ENCODE data around the gene PIAS4. TPM values are rescaled to one million over a fixed set of nuclear protein-coding genes. Genes with fewer than 3 reads are reported as not detected.
"Not testable (repeated sequence)": the region's sequence is repeated elsewhere in the genome, so short reads cannot be mapped to it uniquely, and the experiment has no call there.

PIAS4 gene
- total and polyA plus RNA-seq, 2 experiments from 2014 or later = 6.9 to 16.8 TPM

DNA sequence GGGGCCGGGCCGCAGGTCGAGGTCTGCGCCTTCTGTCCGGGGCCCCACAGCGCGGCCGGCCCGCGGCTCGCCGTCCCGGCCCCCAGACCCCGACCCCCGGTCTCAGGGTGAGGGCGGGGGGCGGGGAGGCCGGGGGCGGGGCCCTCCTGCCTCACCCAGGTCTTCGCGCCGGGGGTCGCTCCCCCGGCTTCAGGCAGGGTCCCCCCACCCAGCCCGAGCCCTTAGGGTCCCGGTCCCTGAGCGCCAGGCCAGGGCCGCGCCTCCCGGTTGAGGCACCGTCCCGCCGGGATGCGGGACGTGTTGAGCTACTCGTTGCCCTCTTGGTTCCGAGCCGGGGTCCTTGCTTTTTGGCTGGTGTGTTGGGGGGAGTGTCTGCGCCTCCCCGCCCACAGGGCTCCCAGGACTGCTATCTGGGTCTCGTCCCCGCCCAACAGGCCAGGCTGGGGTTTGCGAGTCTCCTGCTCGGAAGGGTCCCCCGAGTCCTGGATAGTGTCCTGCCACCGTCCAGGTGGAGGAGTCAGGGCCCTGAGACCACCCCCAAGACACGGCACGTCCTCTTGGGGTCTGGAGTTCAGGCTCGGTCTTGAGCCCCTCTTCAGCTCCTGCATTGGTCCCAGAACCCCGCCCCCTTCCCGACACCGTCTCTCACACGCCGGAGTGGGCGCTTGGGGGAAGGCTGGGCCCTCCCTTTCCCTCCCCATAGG lies 452 bp downstream of the PIAS4 start:
- TF ChIP-seq EZH2 (IDR thresholded peaks at IDR 0.05; ENCODE audit: insufficient read depth, poor library complexity, severe bottlenecking) (no peak), EZH2phosphoT487 (IDR thresholded peaks at IDR 0.05; ENCODE audit: insufficient read depth, low read depth) (no peak)
- no peaks in the 10 kb centered on the region for H4K20me1 ChIP-seq (ENCODE audit: insufficient read depth)
- H3K4me1 ChIP-seq (ENCODE audit: insufficient read depth) = peaks cover 18% of the 10 kb centered on the region
- peaks cover 43% of the 10 kb centered on the region for H3K79me2 ChIP-seq (ENCODE audit: insufficient read depth)
- H3K4me3 ChIP-seq = peak overlapping the region; percentile 81
- peak overlapping the region; percentile 86 for H3K4me2 ChIP-seq (ENCODE audit: unreplicated experiment)
- DNase-seq = peak; percentile 59
- H3K9me2 ChIP-seq (ENCODE audit: insufficient read depth) = no peaks in the 10 kb centered on the region
- in situ Hi-C loops (cut with MboI) = no loop called here
- H2AFZ ChIP-seq = no peak overlapping the region
- no peak overlapping the region for H3K27ac ChIP-seq
- peak overlapping the region; percentile 70 for H3K9ac ChIP-seq
- no peaks in the 10 kb centered on the region for H3F3A ChIP-seq (ENCODE audit: insufficient read depth)
- H3K9me3 ChIP-seq (ENCODE audit: low read depth) = no peaks in the 10 kb centered on the region
- H3K36me3 ChIP-seq (ENCODE audit: low read depth) = no peaks in the 10 kb centered on the region
- WGBS, 2 experiments (ENCODE audit: low coverage in 1 of 2, low lambda C conversion rate in 2 of 2, missing lambda C conversion rate in 2 of 2) = 1 to 2% methylated on average over 34 to 42 of the region's 55 CpGs
- H3K27me3 ChIP-seq (replicated peaks; ENCODE audit: insufficient read depth) = no peaks in the 10 kb centered on the region

DNA sequence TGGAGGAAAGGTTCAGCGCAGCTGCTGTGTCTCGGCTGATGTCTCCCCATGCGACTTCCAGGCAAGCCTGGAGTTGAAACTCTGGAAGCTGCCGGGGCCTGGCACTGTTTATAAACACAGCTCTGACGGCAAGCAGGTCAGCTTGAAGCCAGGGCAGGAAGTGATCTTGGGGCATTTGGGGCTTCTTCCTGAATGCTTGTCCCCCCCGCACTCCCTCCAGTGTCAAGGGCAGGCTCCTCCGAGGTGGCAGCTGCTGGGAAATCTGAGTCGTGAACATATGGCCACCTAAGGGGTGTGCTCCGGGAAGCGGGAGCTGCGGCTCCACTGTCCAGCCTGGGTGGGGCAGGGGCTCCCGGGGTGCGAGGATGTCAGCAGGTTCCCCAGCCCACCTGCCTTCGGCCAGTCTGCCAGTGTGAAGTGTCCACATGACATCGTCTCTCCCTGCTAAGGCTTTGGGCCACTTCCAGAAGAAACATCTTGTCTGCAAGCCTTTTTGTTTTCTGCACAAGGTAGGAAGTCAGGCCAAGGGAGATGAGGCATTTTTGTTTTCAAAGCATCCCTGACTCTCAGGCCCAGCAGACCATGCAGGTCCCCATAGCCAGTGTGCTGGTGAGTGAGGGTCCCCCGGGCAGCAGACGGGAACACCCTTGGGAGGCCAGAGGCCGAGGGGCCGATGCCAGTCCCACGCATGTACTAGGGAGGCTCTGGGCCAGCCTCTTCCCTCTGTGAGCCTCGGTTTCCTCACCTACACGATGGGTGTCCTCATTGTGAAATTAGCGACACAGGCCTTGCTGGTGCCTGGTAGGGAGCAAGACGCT lies 2.7 kb downstream of the PIAS4 start:
- no peaks in the 10 kb centered on the region; the same call in 1 of the 2 replicates for H3K36me3 ChIP-seq (ENCODE audit: low read depth)
- DNase-seq = peak; percentile 24
- H3K9me2 ChIP-seq (ENCODE audit: insufficient read depth) = no peaks in the 10 kb centered on the region
- H3K27ac ChIP-seq = no peak overlapping the region
- no peak overlapping the region for H2AFZ ChIP-seq
- no peak overlapping the region for H3K4me3 ChIP-seq
- no peaks in the 10 kb centered on the region for H3K27me3 ChIP-seq (replicated peaks; ENCODE audit: insufficient read depth)
- no peaks in the 10 kb centered on the region for H3K9me3 ChIP-seq (ENCODE audit: low read depth)
- no peaks in the 10 kb centered on the region for H3F3A ChIP-seq (ENCODE audit: insufficient read depth)
- in situ Hi-C loops (cut with MboI) = no loop called here
- TF ChIP-seq EZH2 (IDR thresholded peaks at IDR 0.05; ENCODE audit: insufficient read depth, poor library complexity, severe bottlenecking) (no peak), EZH2phosphoT487 (IDR thresholded peaks at IDR 0.05; ENCODE audit: insufficient read depth, low read depth) (no peak)
- no peaks in the 10 kb centered on the region for H4K20me1 ChIP-seq (ENCODE audit: insufficient read depth)
- H3K79me2 ChIP-seq (ENCODE audit: insufficient read depth) = peaks cover 63% of the 10 kb centered on the region
- WGBS, 2 experiments (ENCODE audit: low coverage in 1 of 2, low lambda C conversion rate in 2 of 2, missing lambda C conversion rate in 2 of 2) = 50 to 51% methylated on average over 24 of the region's 24 CpGs
- no peak overlapping the region for H3K4me2 ChIP-seq (ENCODE audit: unreplicated experiment)
- peaks cover 18% of the 10 kb centered on the region for H3K4me1 ChIP-seq (ENCODE audit: insufficient read depth)
- peak overlapping the region; percentile 36 for H3K9ac ChIP-seq

GRCh38 chr19:4010808-4011110 lies 3.2 kb downstream of the PIAS4 start:
- no peaks in the 10 kb centered on the region; the same call in 1 of the 2 replicates for H3K36me3 ChIP-seq (ENCODE audit: low read depth)

DNA sequence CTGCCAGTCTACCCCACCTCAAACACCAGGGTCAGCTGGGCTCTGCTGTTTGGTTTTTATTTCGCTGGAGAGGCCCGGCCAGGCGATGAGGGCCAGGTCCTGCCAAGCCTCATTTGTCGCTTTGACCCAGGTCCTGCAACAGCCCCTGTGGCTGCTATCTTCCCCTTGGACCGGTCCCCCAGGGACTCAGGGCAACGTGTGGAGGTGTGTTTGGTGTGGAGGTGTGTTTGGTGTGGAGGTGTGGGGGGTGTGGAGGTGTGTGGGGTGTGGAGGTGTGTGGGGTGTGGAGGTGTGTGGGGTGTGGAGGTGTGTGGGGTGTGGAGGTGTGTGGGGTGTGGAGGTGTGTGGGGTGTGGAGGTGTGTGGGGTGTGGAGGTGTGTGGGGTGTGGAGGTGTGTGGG lies 3.9 kb downstream of the PIAS4 start:
- H3K27me3 ChIP-seq (replicated peaks; ENCODE audit: insufficient read depth); in situ Hi-C loops (cut with MboI); H3K9ac ChIP-seq; H3K36me3 ChIP-seq (ENCODE audit: low read depth); DNase-seq; H4K20me1 ChIP-seq (ENCODE audit: insufficient read depth); H3K9me2 ChIP-seq (ENCODE audit: insufficient read depth); H3K27ac ChIP-seq; H3K9me3 ChIP-seq (ENCODE audit: low read depth); H3K4me3 ChIP-seq; H3K4me2 ChIP-seq (ENCODE audit: unreplicated experiment); H3F3A ChIP-seq (ENCODE audit: insufficient read depth); H2AFZ ChIP-seq: not testable (repeated sequence)
- 69 to 70% methylated on average over 6 of the region's 6 CpGs for WGBS, 2 experiments (ENCODE audit: low coverage in 1 of 2, low lambda C conversion rate in 2 of 2, missing lambda C conversion rate in 2 of 2)
- Histone ChIP-seq H3K4me1 (ENCODE audit: insufficient read depth) (peaks cover 18% of the 10 kb centered on the region), H3K79me2 (ENCODE audit: insufficient read depth) (peaks cover 75% of the 10 kb centered on the region)

More at GRCh38 chr19:4010808-4011110, 3.2 kb downstream of the PIAS4 start:
- Histone ChIP-seq H3K9me2 (ENCODE audit: insufficient read depth) (no peaks in the 10 kb centered on the region), H3K79me2 (ENCODE audit: insufficient read depth) (peaks cover 69% of the 10 kb centered on the region), H3F3A (ENCODE audit: insufficient read depth) (no peaks in the 10 kb centered on the region), H2AFZ (no peak overlapping the region), H3K4me2 (ENCODE audit: unreplicated experiment) (no peak overlapping the region), H3K4me3 (no peak overlapping the region), H3K4me1 (ENCODE audit: insufficient read depth) (peaks cover 18% of the 10 kb centered on the region), H3K9ac (no peak overlapping the region), H3K27ac (no peak overlapping the region), H3K27me3 (replicated peaks; ENCODE audit: insufficient read depth) (no peaks in the 10 kb centered on the region), H3K9me3 (ENCODE audit: low read depth) (no peaks in the 10 kb centered on the region), H4K20me1 (ENCODE audit: insufficient read depth) (no peaks in the 10 kb centered on the region)
- no peak for DNase-seq
- in situ Hi-C loops (cut with MboI) = no loop called here
- 64 to 69% methylated on average over 13 to 14 of the region's 14 CpGs for WGBS, 2 experiments (ENCODE audit: low coverage in 1 of 2, low lambda C conversion rate in 2 of 2, missing lambda C conversion rate in 2 of 2)
- TF ChIP-seq EZH2 (IDR thresholded peaks at IDR 0.05; ENCODE audit: insufficient read depth, poor library complexity, severe bottlenecking) = no peak
